22Rv1 (cell line): ENCODE data around the gene DCD.

Experiments
- ZFX ChIP-seq: fragments of 450-650 bp; IDR thresholded peaks from 2 replicates; pipeline ENCODE4 v1.6.1; 2017; ENCODE audit warnings: antibody characterized with exemption, borderline replicate concordance
- TF ChIP-seq, protein P1 (sequence below): fragments of 450-650 bp; IDR thresholded peaks from 2 replicates; pipeline ENCODE4 v1.5.1; 2017; ENCODE audit warnings: mild to moderate bottlenecking

DNA sequence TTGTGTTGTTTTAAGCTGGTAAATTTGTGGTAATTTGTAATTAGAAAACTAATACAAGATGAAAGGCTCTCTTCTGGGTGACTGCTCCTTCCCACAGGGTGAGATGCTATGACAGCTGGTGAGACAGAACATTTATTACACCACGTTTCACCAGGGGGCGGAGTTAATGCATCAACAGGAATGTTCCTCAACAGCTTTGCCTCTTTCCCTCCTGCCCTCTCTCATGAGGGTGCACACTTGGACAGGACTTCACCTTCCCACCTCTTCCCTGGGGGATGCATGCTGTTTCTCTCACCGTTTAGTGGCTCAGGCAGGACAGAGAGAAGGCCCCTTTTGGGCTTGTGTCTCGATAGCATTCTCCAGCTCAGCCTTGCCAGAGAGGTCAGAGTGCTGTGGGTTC, 46.3 kb downstream of the DCD start:
- TF ChIP-seq, protein P1, sequence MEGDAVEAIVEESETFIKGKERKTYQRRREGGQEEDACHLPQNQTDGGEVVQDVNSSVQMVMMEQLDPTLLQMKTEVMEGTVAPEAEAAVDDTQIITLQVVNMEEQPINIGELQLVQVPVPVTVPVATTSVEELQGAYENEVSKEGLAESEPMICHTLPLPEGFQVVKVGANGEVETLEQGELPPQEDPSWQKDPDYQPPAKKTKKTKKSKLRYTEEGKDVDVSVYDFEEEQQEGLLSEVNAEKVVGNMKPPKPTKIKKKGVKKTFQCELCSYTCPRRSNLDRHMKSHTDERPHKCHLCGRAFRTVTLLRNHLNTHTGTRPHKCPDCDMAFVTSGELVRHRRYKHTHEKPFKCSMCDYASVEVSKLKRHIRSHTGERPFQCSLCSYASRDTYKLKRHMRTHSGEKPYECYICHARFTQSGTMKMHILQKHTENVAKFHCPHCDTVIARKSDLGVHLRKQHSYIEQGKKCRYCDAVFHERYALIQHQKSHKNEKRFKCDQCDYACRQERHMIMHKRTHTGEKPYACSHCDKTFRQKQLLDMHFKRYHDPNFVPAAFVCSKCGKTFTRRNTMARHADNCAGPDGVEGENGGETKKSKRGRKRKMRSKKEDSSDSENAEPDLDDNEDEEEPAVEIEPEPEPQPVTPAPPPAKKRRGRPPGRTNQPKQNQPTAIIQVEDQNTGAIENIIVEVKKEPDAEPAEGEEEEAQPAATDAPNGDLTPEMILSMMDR: peak; percentile 8; the same call in 1 of the 2 replicates
- TF ChIP-seq ZFX: no peak
